Measurements from ENCODE around the gene JAKMIP1. TPM values are rescaled to one million over a fixed set of nuclear protein-coding genes. Genes with fewer than 3 reads are reported as not detected.

The JAKMIP1 gene
- total RNA-seq, 1 experiment from 2014 or later = not detected

DNA sequence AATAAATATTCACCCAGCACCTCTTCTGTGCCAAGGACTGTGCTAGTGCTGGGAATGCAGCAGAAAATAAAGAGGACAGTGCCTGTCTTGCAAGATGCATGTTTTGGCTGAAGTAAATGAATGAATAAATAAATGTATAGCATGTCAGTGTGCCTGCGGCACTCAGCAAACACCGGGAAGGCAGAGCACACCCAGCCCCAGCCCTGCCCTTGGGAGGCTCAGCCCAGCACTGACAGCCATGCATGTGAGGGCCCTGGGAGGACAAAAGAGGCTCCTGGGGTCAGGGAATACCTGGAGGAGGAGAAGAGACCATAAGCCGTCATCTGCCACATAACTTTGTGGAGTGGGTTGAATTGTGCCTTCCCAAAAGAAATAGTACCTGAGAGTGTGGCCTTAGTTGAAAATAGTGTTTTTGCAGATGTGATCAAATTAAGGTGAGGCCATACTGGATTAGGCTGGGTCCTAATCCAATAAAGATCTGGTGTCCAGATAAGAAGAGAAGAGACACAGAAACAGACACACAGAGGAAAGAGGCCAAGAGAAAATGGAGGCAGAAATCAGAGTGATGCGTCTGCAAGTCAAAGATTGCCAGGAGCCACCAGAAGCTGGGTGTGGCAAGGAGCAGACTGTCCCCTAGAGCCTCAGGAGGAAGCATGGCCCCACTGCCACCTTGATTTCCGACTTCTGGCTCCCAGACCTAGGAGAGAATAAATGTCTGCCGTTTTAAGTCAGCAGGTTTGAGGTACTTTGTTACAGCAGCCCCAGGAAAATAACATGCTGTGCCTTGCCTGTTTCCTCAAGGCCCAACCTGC, 198.5 kb downstream of the JAKMIP1 start:
- CTCF ChIA-PET = interaction anchor here (0.9 to 1.3 kb wide), 2 partner anchors 23 to 86 kb away, joined by 4 to 5 read pairs; no protein-coding TSS in a partner anchor
- Mint-ChIP-seq H3K4me3 (ENCODE audit: unreplicated experiment) (no peak overlapping the region), H3K27me3 (ENCODE audit: insufficient read depth, unreplicated experiment) (no peaks in the 10 kb centered on the region), H3K9me3 (ENCODE audit: unreplicated experiment) (peaks cover 13% of the 10 kb centered on the region), H3K27ac (ENCODE audit: low read depth, unreplicated experiment) (no peak overlapping the region), H3K36me3 (ENCODE audit: insufficient read depth, unreplicated experiment) (no peaks in the 10 kb centered on the region), H3K4me1 (ENCODE audit: insufficient read depth, unreplicated experiment) (no peaks in the 10 kb centered on the region)
- DNase-seq (ENCODE audit: unreplicated experiment) = no peak
- TF ChIP-seq CTCF (IDR thresholded peaks at IDR 0.05; ENCODE audit: unreplicated experiment) = no peak
- BruUV-seq (replicated peaks) = no TSS peak
- intact Hi-C loops (cut with micrococcal nuclease) = no loop called here
- POLR2A ChIA-PET = no interaction called here

DNA sequence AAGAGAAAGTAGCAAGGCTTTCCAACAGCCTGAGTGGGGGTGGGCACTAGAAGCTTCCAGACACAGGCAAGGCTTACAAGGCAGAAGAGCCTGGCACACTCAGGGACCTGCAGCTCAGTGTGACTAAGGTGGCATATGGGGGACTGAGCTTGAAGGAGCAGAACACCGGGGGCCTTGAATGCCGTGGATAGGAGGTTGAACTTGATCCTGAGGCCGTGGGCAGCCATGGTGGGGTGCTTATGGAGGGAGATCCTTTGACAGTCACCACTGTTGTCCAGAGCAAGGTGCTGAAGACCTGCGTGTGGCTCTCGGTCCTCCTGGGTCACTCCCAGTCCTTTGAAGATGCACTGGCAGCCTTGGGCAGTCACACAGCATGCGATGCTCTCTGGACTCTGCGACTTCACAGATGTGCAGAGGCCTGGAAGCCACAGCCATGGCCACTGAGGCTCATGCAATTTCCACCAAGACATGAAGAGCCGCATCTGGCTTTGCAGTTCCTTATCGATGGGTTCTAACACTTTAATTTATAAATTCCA, 200.5 kb downstream of the JAKMIP1 start:
- TF ChIP-seq CTCF (IDR thresholded peaks at IDR 0.05; ENCODE audit: unreplicated experiment) = no peak
- no TSS peak for BruUV-seq (replicated peaks)
- H3K27ac Mint-ChIP-seq (ENCODE audit: low read depth, unreplicated experiment) = no peak overlapping the region
- no peaks in the 10 kb centered on the region for H3K27me3 Mint-ChIP-seq (ENCODE audit: insufficient read depth, unreplicated experiment)
- peaks cover 13% of the 10 kb centered on the region for H3K9me3 Mint-ChIP-seq (ENCODE audit: unreplicated experiment)
- no peaks in the 10 kb centered on the region for H3K4me1 Mint-ChIP-seq (ENCODE audit: insufficient read depth, unreplicated experiment)
- intact Hi-C loops (cut with micrococcal nuclease) = no loop called here
- POLR2A ChIA-PET = interaction anchor here (0.6 to 1.0 kb wide), 2 partner anchors 328 to 974 kb away, joined by 3 read pairs; no protein-coding TSS in a partner anchor
- CTCF ChIA-PET = interaction anchor here (0.5 to 5.1 kb wide), 13 partner anchors 12 to 504 kb away, joined by 3 to 50 read pairs (median 15); partner anchors contain the start of gene C4orf50
- no peak for DNase-seq (ENCODE audit: unreplicated experiment)
- H3K4me3 Mint-ChIP-seq (ENCODE audit: unreplicated experiment) = no peak overlapping the region
- H3K36me3 Mint-ChIP-seq (ENCODE audit: insufficient read depth, unreplicated experiment) = no peaks in the 10 kb centered on the region

DNA sequence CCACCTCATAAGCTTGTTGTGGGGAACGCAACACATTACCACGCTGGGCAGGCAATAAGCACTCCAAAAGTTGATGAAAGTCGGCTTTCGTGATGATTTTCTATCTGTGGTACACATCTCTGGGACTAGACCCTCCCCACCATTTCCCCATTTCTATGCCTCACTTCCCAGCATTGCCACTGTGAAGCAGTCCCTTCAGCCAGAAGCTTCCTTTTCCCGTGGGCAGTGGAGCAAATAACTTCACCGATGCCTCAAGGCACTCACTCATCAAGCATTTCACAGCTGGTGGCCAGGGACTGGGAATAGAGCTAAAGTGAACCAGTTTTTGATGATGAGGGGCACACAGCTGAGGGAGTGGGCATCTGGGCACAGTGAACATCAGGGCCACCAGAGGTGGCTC, 201.0 kb downstream of the JAKMIP1 start:
- BruUV-seq (replicated peaks) = no TSS peak
- Mint-ChIP-seq H3K36me3 (ENCODE audit: insufficient read depth, unreplicated experiment) (no peaks in the 10 kb centered on the region), H3K4me1 (ENCODE audit: insufficient read depth, unreplicated experiment) (no peaks in the 10 kb centered on the region), H3K27me3 (ENCODE audit: insufficient read depth, unreplicated experiment) (no peaks in the 10 kb centered on the region), H3K9me3 (ENCODE audit: unreplicated experiment) (peaks cover 13% of the 10 kb centered on the region), H3K27ac (ENCODE audit: low read depth, unreplicated experiment) (no peak overlapping the region), H3K4me3 (ENCODE audit: unreplicated experiment) (no peak overlapping the region)
- ChIA-PET POLR2A (interaction anchor here (0.6 to 1.0 kb wide), 2 partner anchors 328 to 973 kb away, joined by 3 read pairs; no protein-coding TSS in a partner anchor), CTCF (interaction anchor here (0.7 to 5.1 kb wide), 12 partner anchors 11 to 504 kb away, joined by 3 to 50 read pairs (median 20); partner anchors contain the start of gene C4orf50)
- TF ChIP-seq CTCF (IDR thresholded peaks at IDR 0.05; ENCODE audit: unreplicated experiment) = no peak
- no peak for DNase-seq (ENCODE audit: unreplicated experiment)
- intact Hi-C loops (cut with micrococcal nuclease) = no loop called here

GRCh38 chr4:5998333-5998936, 201.9 kb downstream of the JAKMIP1 start:
- CTCF ChIA-PET = interaction anchor here (0.5 to 5.1 kb wide), 53 partner anchors 8 to 1707 kb away, joined by 3 to 50 read pairs (median 4); partner anchors contain the start of gene C4orf50
- peak; percentile 70 for DNase-seq (ENCODE audit: unreplicated experiment)
- no peak overlapping the region for H3K27ac Mint-ChIP-seq (ENCODE audit: low read depth, unreplicated experiment)
- BruUV-seq (replicated peaks) = no TSS peak
- H3K4me3 Mint-ChIP-seq (ENCODE audit: unreplicated experiment) = no peak overlapping the region
- POLR2A ChIA-PET = interaction anchor here (0.5 to 0.6 kb wide), 2 partner anchors 12 to 1332 kb away, joined by 3 to 4 read pairs; no protein-coding TSS in a partner anchor
- TF ChIP-seq CTCF (IDR thresholded peaks at IDR 0.05; ENCODE audit: unreplicated experiment) = peak; percentile 51
- no peaks in the 10 kb centered on the region for H3K4me1 Mint-ChIP-seq (ENCODE audit: insufficient read depth, unreplicated experiment)
- H3K27me3 Mint-ChIP-seq (ENCODE audit: insufficient read depth, unreplicated experiment) = no peaks in the 10 kb centered on the region
- intact Hi-C loops (cut with micrococcal nuclease) = loop anchor here (1.0 kb wide), 1 partner anchor 329 kb away; no protein-coding TSS in a partner anchor
- H3K9me3 Mint-ChIP-seq (ENCODE audit: unreplicated experiment) = peaks cover 13% of the 10 kb centered on the region
- no peaks in the 10 kb centered on the region for H3K36me3 Mint-ChIP-seq (ENCODE audit: insufficient read depth, unreplicated experiment)
